B cell (primary cell): Measurements from ENCODE around the gene CDC5L.

Source experiments
- CTCF ChIP-seq: fragments of 200-600 bp; IDR thresholded peaks from one replicate; pipeline ENCODE4 v1.8.0; 2022; ENCODE audit warnings: antibody characterized with exemption, mild to moderate bottlenecking
- EZH2 ChIP-seq: IDR thresholded peaks from 2 replicates; pipeline ENCODE4 v1.6.1; 2012; ENCODE audit warnings: borderline replicate concordance, low read depth, mild to moderate bottlenecking, moderate library complexity, low read length; ENCODE audit not compliant: insufficient read depth, poor library complexity, severe bottlenecking

GRCh38 chr6:44375071-44375470 is 12.4 kb upstream of the CDC5L start:
- TF ChIP-seq CTCF (no peak), EZH2 (no peak)
